Activated T-cell treated with anti-CD3 and anti-CD28 coated beads, Interleukin-2, amount 50 U/mL, for 4 hours (primary cell): Measurements from ENCODE around the gene TRIM71. TPM values are rescaled to one million over a fixed set of nuclear protein-coding genes. Genes with fewer than 3 reads are reported as not detected.

Source experiments
- ATAC-seq, 2 donors: fragments of 200-7000 bp; cut with Tn5 transposase; one replicate each; pipeline ENCODE4 v1.10.0; 2021
- DNase-seq: peaks from one replicate; pipeline ENCODE4 v3.0.0-alpha.2; 2020
- H3K27me3 Mint-ChIP-seq: one replicate; pipeline ENCODE4 v1.8.0; 2021; ENCODE audit warnings: low read depth, mixed read lengths
- H3K36me3 Mint-ChIP-seq: one replicate; pipeline ENCODE4 v1.8.0; 2022; ENCODE audit warnings: mixed read lengths; ENCODE audit not compliant: insufficient read depth
- H3K4me1 Mint-ChIP-seq: one replicate; pipeline ENCODE4 v1.8.0; 2021; ENCODE audit warnings: low read depth, mixed read lengths
- H3K4me3 Mint-ChIP-seq: one replicate; pipeline ENCODE4 v1.8.0; 2021; ENCODE audit warnings: mild to moderate bottlenecking, moderate library complexity, mixed read lengths
- H3K9me3 Mint-ChIP-seq: one replicate; pipeline ENCODE4 v1.8.0; 2021; ENCODE audit warnings: mixed read lengths
- total RNA-seq, 3 donors: library from RNA; stranded (reverse); gene quantifications; one replicate each; pipeline ENCODE4 v1.2.1, GENCODE V29; 2021

TRIM71 gene
- total RNA-seq, 3 donors from 2014 or later = 0.18 to 0.25 (median 0.19) TPM

DNA sequence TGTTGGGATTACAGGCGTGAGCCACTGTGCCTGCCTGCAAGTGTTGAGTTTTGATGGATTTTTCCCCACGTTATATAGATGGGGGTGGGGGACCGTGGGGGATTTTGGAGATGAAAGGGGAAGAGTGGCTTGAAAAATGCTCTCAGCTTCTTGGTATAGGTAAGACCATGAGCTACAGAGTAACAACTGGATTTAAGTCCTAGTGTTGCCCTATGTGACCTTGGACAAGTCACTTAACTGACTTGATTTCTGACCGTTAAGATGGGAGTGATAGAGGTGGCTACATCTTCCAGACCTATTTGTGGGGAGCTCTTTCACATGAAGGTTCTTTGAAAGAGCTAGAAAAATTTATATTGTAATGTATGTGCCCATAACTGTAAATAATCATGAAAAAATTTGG is 13.3 kb downstream of the TRIM71 start:
- H3K36me3 Mint-ChIP-seq = no peaks in the 10 kb centered on the region
- no peaks in the 10 kb centered on the region for H3K9me3 Mint-ChIP-seq
- no peak overlapping the region for H3K4me3 Mint-ChIP-seq

DNA sequence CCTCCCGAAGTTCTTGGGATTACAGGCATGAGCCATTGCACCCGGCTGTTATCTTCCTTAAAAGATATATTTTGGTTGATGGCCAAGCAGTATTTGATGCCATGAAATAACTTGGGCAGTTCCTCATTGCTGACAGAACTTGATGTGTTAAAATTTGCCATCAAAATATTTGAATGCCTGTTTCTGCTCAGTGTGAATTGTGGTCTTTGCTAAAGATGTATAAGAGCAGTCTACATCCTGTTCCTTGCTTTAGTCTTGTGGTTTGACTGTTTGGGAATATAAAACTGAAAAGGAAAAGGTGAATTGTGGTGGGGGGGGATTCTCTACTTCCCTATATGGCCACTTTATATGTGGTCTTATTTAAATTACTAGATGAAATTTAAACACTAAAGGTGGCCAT is 14.0 kb downstream of the TRIM71 start:
- DNase-seq (no peak), ATAC-seq (no peak)
- no peak overlapping the region for H3K4me3 Mint-ChIP-seq
- H3K36me3 Mint-ChIP-seq = no peaks in the 10 kb centered on the region
- no peaks in the 10 kb centered on the region for H3K9me3 Mint-ChIP-seq
- peaks cover 36% of the 10 kb centered on the region for H3K27me3 Mint-ChIP-seq
- no peaks in the 10 kb centered on the region for H3K4me1 Mint-ChIP-seq

More for the DNA sequence above, 13.3 kb downstream of the TRIM71 start:
- no peaks in the 10 kb centered on the region for H3K4me1 Mint-ChIP-seq
- ATAC-seq (no peak), DNase-seq (no peak)
- H3K27me3 Mint-ChIP-seq = peaks cover 36% of the 10 kb centered on the region

GRCh38 chr3:32832193-32832592 is 14.4 kb downstream of the TRIM71 start:
- Mint-ChIP-seq H3K4me1 (no peaks in the 10 kb centered on the region), H3K9me3 (no peaks in the 10 kb centered on the region), H3K4me3 (no peak overlapping the region), H3K36me3 (no peaks in the 10 kb centered on the region), H3K27me3 (peaks cover 35% of the 10 kb centered on the region)
- no peak for DNase-seq
- no peak for ATAC-seq

GRCh38 chr3:32835049-32835371 is 17.2 kb downstream of the TRIM71 start:
- Mint-ChIP-seq H3K4me1 (no peaks in the 10 kb centered on the region), H3K36me3 (no peaks in the 10 kb centered on the region), H3K9me3 (no peaks in the 10 kb centered on the region), H3K27me3 (peaks cover 32% of the 10 kb centered on the region), H3K4me3 (no peak overlapping the region)
- DNase-seq = no peak
- ATAC-seq = no peak

GRCh38 chr3:32835961-32836360 is 18.2 kb downstream of the TRIM71 start:
- peaks cover 23% of the 10 kb centered on the region for H3K27me3 Mint-ChIP-seq
- H3K4me3 Mint-ChIP-seq = no peak overlapping the region
- H3K4me1 Mint-ChIP-seq = no peaks in the 10 kb centered on the region
- ATAC-seq = no peak
- no peak for DNase-seq
- no peaks in the 10 kb centered on the region for H3K9me3 Mint-ChIP-seq
- H3K36me3 Mint-ChIP-seq = no peaks in the 10 kb centered on the region

- H3K36me3 Mint-ChIP-seq = no peaks in the 10 kb centered on the region
- H3K27me3 Mint-ChIP-seq = peaks cover 20% of the 10 kb centered on the region
- no peak overlapping the region for H3K4me3 Mint-ChIP-seq
- no peak for DNase-seq
- ATAC-seq = no peak
- H3K9me3 Mint-ChIP-seq = no peaks in the 10 kb centered on the region
- no peaks in the 10 kb centered on the region for H3K4me1 Mint-ChIP-seq
These were observed 18.8 kb downstream of the TRIM71 start for GRCh38 chr3:32836601-32837000.

DNA sequence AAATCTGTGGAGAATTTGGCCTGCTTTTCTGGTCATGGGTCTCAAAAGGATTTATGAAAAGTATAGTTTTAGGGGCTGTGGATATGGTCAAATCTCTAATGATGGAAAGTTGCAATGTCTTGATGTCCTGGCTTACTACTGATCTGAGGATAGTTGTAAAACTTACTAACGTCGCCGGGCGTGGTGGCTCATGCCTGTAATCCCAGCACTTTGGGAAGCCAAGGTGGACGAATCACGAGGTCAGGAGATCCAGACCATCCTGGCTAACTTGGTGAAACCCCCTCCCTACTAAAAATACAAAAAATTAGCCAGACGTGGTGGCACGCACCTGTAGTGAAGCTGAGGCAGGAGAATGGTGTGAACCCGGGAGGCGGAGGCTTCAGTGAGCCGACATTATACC is 19.6 kb downstream of the TRIM71 start:
- H3K4me1 Mint-ChIP-seq = peaks cover 2% of the 10 kb centered on the region
- H3K27me3 Mint-ChIP-seq = peaks cover 13% of the 10 kb centered on the region

DNA sequence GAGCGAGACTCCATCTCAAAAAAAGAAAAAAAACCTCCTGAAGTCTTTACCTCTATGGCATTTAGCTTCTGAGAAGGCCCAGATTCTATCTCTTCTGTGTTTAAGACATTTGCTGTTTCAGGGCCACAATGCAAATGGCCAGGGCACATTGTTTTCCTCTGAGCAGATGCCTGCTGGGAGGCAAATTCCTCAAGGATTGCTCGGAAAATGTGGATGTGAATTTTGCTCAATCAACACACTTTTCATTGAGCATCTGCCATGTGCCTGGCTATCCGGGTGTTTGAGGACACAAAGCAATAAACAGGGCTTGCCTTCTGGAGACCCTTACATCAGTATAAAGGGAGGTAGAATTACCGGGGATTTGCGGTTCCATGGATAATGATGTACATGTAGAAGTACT is 20.0 kb downstream of the TRIM71 start:
- Mint-ChIP-seq H3K27me3 (peaks cover 12% of the 10 kb centered on the region), H3K36me3 (no peaks in the 10 kb centered on the region), H3K4me3 (no peak overlapping the region), H3K9me3 (no peaks in the 10 kb centered on the region), H3K4me1 (peaks cover 6% of the 10 kb centered on the region)
- ATAC-seq (no peak), DNase-seq (no peak)

More for the DNA sequence above, 19.6 kb downstream of the TRIM71 start:
- Mint-ChIP-seq H3K9me3 (no peaks in the 10 kb centered on the region), H3K36me3 (no peaks in the 10 kb centered on the region), H3K4me3 (no peak overlapping the region)
- no peak for ATAC-seq
- DNase-seq = no peak

DNA sequence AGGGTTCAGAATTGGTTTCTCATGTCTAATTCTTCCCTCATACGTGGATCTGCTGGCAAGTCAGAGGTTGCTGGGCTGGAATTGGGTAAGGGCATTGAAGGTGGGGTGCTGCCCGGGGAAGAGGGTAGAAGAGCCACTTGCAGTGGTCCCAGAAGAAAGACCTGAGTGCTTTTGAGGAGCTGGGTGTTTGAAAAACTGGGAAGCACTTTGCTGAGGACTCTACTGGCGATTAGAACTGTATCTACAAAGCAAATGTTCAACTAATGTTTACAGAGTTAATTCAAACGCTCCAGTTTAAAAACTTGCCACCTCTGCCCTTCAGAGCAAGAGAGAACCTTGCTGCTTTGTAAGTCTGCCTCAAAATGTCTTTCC is 21.9 kb downstream of the TRIM71 start:
- no peak overlapping the region for H3K4me3 Mint-ChIP-seq
- peaks cover 7% of the 10 kb centered on the region for H3K4me1 Mint-ChIP-seq
- H3K27me3 Mint-ChIP-seq = peaks cover 6% of the 10 kb centered on the region
- no peak for ATAC-seq
- no peak for DNase-seq
- no peaks in the 10 kb centered on the region for H3K36me3 Mint-ChIP-seq
- no peaks in the 10 kb centered on the region for H3K9me3 Mint-ChIP-seq

GRCh38 chr3:32840086-32840841 is 22.5 kb downstream of the TRIM71 start:
- peaks cover 7% of the 10 kb centered on the region for H3K4me1 Mint-ChIP-seq
- ATAC-seq (no peak), DNase-seq (no peak)
- H3K27me3 Mint-ChIP-seq = peaks cover under 1% of the 10 kb centered on the region
- no peaks in the 10 kb centered on the region for H3K9me3 Mint-ChIP-seq
- H3K4me3 Mint-ChIP-seq = no peak overlapping the region
- H3K36me3 Mint-ChIP-seq = no peaks in the 10 kb centered on the region

DNA sequence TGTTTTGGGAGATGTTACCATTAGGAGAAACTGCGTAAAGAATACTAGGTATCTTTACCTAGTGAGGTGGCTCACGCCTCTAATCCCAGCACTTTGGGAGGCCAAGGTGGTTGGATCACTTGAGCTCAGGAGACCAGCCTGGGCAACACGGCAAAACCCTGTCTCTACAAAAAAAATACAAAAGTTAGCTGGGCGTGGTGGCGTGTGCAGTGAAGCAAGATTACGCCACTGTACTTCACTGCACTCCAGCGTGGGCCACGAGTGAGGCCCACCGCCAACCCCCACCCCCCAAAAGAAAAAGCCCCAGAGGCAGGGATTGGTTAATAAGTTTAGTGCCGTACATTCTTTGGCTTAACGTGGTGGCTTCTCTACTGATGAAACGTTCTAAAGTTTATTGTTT is 23.5 kb downstream of the TRIM71 start:
- H3K4me3 Mint-ChIP-seq = no peak overlapping the region
- no peak for DNase-seq
- ATAC-seq = no peak
- H3K27me3 Mint-ChIP-seq = no peaks in the 10 kb centered on the region
- peaks cover 7% of the 10 kb centered on the region for H3K4me1 Mint-ChIP-seq
- no peaks in the 10 kb centered on the region for H3K36me3 Mint-ChIP-seq
- no peaks in the 10 kb centered on the region for H3K9me3 Mint-ChIP-seq

- H3K9me3 Mint-ChIP-seq = no peaks in the 10 kb centered on the region
- no peaks in the 10 kb centered on the region for H3K27me3 Mint-ChIP-seq
- ATAC-seq (no peak), DNase-seq (no peak)
- peaks cover 7% of the 10 kb centered on the region for H3K4me1 Mint-ChIP-seq
- no peaks in the 10 kb centered on the region for H3K36me3 Mint-ChIP-seq
- H3K4me3 Mint-ChIP-seq = no peak overlapping the region
These were observed 24.2 kb downstream of the TRIM71 start for GRCh38 chr3:32841867-32842470.

GRCh38 chr3:32842531-32842931 is 24.7 kb downstream of the TRIM71 start:
- DNase-seq = no peak
- Mint-ChIP-seq H3K36me3 (no peaks in the 10 kb centered on the region), H3K4me1 (peaks cover 7% of the 10 kb centered on the region), H3K4me3 (no peak overlapping the region), H3K9me3 (no peaks in the 10 kb centered on the region), H3K27me3 (no peaks in the 10 kb centered on the region)
- ATAC-seq = no peak

GRCh38 chr3:32842987-32843386 is 25.2 kb downstream of the TRIM71 start:
- peaks cover 7% of the 10 kb centered on the region for H3K4me1 Mint-ChIP-seq
- H3K27me3 Mint-ChIP-seq = no peaks in the 10 kb centered on the region
- ATAC-seq (no peak), DNase-seq (no peak)
- H3K36me3 Mint-ChIP-seq = no peaks in the 10 kb centered on the region
- no peaks in the 10 kb centered on the region for H3K9me3 Mint-ChIP-seq
- H3K4me3 Mint-ChIP-seq = no peak overlapping the region

DNA sequence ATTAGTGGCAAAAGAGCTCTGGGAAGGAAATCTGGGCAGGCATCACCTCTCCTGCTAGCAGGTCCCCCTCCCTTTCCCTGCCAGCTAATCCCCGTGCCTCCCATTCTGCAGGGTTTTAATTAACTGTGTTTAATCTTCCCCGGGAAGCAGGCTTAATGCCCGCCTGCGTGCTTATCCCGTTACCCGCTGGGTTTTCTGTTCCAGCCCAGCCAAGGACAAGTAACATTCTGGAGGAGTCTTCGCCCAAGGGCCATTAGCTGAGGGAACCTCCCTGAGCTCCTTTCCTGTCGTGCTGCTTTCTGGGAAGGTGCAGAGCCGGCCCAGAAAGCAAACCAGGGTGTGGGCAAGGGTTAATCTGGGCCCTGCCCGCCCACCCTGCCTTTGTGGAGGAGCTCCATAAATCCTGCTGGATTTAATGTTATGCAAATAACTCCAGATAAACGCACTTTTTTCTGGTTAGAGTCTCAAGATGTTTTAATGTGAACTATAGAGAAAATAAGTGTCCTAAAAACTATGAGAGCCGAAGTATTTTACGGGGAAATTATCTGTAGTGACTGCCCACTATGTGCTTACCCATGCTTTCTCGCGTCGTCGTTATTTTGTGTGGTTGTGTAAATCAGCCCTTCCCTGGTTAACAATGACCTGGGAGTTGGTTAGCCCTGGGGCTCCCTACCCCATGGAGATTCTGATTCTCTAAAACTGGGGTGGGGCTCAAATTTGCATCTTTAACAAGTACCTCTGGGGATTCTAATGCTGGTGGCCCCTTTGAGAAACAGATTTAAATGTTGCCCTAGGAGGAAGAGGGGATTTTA is 25.9 kb downstream of the TRIM71 start:
- no peaks in the 10 kb centered on the region for H3K36me3 Mint-ChIP-seq
- DNase-seq = no peak
- no peaks in the 10 kb centered on the region for H3K27me3 Mint-ChIP-seq
- no peak for ATAC-seq
- no peaks in the 10 kb centered on the region for H3K9me3 Mint-ChIP-seq
- H3K4me1 Mint-ChIP-seq = peaks cover 7% of the 10 kb centered on the region
- H3K4me3 Mint-ChIP-seq = no peak overlapping the region
